Measurements from ENCODE around the gene MFAP3.
A peak's percentile ranks its signal among the peaks of the same experiment; 100 is the strongest.

The MFAP3 gene

GRCh38 chr5:154092356-154093141, 53.8 kb downstream of the MFAP3 start:
- peak; percentile 65 for DNase-seq (ENCODE audit: low read depth)

DNA sequence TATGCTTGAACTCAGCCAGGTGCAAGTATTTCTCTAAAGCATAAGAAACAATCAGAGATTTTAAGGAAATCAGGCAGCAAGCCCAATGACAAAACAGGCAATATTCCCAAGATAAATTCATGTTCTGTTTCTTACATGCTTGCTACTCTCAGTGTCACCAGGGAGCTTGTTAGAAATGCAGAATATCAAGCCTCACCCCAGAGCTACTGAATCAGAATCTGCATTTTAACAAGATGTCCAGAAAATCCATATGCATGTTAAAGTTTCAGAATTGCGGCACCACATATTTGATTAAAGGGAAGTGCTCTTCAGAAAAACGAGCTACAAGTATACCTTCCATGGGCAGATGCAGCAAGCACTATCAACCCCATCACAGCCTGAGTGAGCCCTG, 54.4 kb downstream of the MFAP3 start:
- no peak for DNase-seq (ENCODE audit: low read depth)

GRCh38 chr5:154095904-154096303, 57.1 kb downstream of the MFAP3 start:
- no peak for DNase-seq (ENCODE audit: low read depth)

DNA sequence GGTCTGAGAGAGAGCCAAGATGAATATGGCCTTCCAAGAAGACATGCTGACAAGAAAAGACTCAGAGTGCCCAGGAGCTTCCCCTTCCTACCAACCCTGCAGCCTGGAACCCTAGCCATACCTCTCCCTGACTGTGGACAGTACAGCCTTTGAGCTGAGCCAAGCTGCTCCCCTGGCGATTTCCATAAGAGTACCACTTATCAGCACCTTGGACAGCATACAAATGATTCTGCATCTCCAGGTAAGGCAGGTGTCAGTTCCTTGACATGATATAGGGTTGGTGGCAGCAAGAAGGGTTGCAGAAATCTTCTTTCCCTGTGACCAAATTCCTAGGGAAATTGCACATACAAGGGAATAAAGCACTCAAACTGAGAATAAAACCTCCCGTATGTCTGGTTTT, 58.3 kb downstream of the MFAP3 start:
- DNase-seq (ENCODE audit: low read depth), result no peak

DNA sequence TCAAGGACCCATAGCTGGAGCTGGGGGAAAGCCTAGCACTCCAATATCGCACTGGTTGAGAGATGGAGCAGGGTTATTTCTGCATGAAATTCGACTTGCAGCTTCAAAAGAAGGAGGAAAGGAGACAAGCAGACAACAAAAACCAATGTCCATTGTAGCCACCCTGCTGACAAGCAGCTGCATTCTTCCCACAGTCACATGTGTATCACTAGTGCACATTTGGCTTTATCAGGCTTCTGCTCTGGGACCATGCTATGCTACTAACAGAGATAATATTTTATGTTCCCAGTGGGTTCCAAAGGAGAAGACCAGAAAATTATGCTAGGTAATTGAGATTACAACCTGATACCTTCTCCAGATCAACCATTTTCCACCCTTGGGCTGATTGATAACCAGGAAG, 59.7 kb downstream of the MFAP3 start:
- no peak for DNase-seq (ENCODE audit: low read depth)

- no peak for DNase-seq (ENCODE audit: low read depth)
Measured at GRCh38 chr5:154101184-154101583, 62.4 kb downstream of the MFAP3 start.

GRCh38 chr5:154103233-154103632, 64.5 kb downstream of the MFAP3 start:
- DNase-seq (ENCODE audit: low read depth), result no peak

All from EH (cell line).